ENCODE data around the gene BAAT.

DNA sequence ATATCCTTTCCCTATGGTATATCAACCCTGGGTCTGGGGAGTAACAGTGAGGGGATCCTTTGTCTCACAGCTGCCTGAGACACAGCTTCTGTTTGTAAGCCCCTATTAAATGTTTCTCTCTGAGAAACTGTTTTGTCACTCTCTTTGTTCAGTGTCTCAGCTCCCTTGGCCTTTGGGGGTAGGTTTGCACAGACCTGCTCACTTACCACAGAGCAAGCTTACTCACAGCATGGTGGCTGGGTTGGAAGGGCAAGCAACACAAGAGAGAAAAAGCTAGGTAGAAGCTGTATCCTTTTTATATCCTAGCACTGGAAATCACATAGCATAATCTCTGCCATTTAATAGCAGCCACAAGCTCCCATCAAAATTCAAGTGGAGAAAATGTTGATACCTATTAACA lies 4.5 kb downstream of the BAAT start:
- TF ChIP-seq POLR2A (IDR thresholded peaks at IDR 0.05; ENCODE audit: extremely low read depth, insufficient read length): no peak
- TF ChIP-seq, protein P1, sequence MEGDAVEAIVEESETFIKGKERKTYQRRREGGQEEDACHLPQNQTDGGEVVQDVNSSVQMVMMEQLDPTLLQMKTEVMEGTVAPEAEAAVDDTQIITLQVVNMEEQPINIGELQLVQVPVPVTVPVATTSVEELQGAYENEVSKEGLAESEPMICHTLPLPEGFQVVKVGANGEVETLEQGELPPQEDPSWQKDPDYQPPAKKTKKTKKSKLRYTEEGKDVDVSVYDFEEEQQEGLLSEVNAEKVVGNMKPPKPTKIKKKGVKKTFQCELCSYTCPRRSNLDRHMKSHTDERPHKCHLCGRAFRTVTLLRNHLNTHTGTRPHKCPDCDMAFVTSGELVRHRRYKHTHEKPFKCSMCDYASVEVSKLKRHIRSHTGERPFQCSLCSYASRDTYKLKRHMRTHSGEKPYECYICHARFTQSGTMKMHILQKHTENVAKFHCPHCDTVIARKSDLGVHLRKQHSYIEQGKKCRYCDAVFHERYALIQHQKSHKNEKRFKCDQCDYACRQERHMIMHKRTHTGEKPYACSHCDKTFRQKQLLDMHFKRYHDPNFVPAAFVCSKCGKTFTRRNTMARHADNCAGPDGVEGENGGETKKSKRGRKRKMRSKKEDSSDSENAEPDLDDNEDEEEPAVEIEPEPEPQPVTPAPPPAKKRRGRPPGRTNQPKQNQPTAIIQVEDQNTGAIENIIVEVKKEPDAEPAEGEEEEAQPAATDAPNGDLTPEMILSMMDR (IDR thresholded peaks at IDR 0.05; ENCODE audit: low read depth, low read length): no peak
- TF ChIP-seq, protein P2, sequence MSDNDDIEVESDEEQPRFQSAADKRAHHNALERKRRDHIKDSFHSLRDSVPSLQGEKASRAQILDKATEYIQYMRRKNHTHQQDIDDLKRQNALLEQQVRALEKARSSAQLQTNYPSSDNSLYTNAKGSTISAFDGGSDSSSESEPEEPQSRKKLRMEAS (IDR thresholded peaks at IDR 0.05; ENCODE audit: low read depth, low read length): no peak

Data from NB4 (cell line).